ENCODE data around the gene RFX4.

The RFX4 gene

DNA sequence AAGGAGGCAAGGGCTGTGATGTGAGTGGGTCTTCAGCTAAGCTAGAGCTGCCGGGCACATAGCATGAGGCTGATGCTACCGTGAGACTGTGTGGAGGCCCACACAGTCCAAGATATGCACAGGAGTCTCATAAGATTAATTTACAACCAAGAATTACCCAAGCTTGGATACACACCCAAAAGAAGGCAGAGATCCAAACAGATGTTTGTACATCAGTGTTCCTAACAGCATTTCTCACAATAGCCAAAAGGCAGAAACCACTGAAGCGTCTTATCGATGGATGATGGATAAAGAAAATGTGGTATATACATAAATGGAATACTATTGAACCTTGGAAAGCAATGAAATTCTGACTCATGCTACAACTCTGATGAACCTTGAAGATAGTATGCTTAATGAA lies 150.9 kb downstream of the RFX4 start:
- peaks cover 2% of the 10 kb centered on the region for H3K9me3 Mint-ChIP-seq
- no peaks in the 10 kb centered on the region for H3K4me1 Mint-ChIP-seq
- peaks cover 4% of the 10 kb centered on the region for H3K27me3 Mint-ChIP-seq (ENCODE audit: low read depth)
- no peak overlapping the region for H3K27ac Mint-ChIP-seq
- no peaks in the 10 kb centered on the region for H3K36me3 Mint-ChIP-seq (ENCODE audit: low read depth)
- TF ChIP-seq, protein P1, sequence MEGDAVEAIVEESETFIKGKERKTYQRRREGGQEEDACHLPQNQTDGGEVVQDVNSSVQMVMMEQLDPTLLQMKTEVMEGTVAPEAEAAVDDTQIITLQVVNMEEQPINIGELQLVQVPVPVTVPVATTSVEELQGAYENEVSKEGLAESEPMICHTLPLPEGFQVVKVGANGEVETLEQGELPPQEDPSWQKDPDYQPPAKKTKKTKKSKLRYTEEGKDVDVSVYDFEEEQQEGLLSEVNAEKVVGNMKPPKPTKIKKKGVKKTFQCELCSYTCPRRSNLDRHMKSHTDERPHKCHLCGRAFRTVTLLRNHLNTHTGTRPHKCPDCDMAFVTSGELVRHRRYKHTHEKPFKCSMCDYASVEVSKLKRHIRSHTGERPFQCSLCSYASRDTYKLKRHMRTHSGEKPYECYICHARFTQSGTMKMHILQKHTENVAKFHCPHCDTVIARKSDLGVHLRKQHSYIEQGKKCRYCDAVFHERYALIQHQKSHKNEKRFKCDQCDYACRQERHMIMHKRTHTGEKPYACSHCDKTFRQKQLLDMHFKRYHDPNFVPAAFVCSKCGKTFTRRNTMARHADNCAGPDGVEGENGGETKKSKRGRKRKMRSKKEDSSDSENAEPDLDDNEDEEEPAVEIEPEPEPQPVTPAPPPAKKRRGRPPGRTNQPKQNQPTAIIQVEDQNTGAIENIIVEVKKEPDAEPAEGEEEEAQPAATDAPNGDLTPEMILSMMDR (IDR thresholded peaks at IDR 0.05; ENCODE audit: unreplicated experiment in 3 of 3) = no peak
- no peak overlapping the region for H3K4me3 Mint-ChIP-seq

DNA sequence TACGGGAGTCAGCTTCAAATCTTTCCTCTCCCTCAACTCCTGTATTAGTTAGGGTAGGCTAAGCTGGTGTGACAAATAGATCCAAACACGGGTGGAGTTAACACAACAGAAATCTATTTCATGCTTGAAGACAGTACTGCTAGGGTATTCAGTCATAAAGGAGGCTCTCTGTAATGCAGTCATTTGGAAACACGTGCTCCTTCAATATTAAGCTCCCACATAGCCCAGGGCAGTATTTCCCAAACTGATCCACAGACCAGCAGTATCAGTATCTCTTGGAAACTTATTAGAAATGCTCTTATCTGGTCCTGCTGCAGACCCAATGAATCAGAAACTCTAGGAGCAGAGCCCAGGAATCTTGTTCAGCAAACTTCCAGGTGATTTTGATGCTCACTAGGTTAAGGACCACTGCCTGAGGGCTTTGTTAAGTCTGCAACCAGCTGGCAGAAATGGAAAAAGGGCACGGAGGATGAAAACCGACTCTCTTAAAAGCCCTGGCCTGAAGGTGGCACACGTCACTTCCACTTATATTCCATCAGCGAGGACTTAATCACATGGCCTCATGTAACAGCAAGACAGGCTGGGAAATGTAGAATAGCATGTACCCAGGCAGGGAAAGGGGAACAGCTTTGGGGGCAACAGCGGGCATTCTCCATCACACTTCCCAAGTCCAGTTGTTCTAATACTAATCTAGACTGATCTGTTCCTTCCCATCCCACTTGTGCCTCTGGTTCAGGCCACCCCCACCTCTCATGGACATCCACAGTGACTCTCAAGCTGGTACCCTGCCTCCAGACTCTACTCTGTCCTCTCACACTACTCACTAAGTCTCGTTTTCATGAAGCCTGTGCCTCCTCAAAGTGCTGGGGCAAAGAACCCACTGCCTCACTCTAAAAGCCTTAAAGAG lies 153.5 kb downstream of the RFX4 start:
- H3K36me3 Mint-ChIP-seq (ENCODE audit: low read depth) = no peaks in the 10 kb centered on the region
- peaks cover 2% of the 10 kb centered on the region for H3K9me3 Mint-ChIP-seq

DNA sequence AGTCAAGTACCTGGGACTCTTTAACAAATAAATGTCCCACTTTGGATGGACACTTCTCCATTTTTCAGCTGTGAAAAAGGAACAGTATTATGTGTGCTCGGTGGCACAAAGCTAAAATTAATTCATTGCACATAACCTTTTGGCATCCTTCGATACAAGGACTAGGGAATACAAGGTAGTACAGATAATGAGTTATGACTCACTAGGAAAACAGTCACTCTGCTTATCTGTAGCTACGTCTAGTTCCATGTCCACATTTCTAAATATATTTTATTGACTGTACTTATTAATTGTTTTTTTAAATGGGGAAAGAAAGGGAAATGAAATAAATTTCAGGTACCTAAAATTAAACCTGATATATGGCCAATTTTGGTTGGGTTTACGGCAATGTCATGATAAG lies 156.5 kb downstream of the RFX4 start:
- TF ChIP-seq, protein P1 (IDR thresholded peaks at IDR 0.05; ENCODE audit: unreplicated experiment in 3 of 3) = no peak
- no peaks in the 10 kb centered on the region for H3K9me3 Mint-ChIP-seq
- H3K36me3 Mint-ChIP-seq (ENCODE audit: low read depth) = no peaks in the 10 kb centered on the region
- H3K27ac Mint-ChIP-seq = no peak overlapping the region
- H3K27me3 Mint-ChIP-seq (ENCODE audit: low read depth) = peaks cover 8% of the 10 kb centered on the region
- no peaks in the 10 kb centered on the region for H3K4me1 Mint-ChIP-seq
- no peak overlapping the region for H3K4me3 Mint-ChIP-seq

More for the DNA sequence above, 153.5 kb downstream of the RFX4 start:
- Mint-ChIP-seq H3K4me3 (no peak overlapping the region), H3K27me3 (ENCODE audit: low read depth) (peaks cover 4% of the 10 kb centered on the region), H3K4me1 (no peaks in the 10 kb centered on the region), H3K27ac (no peak overlapping the region)
- TF ChIP-seq, protein P1 (IDR thresholded peaks at IDR 0.05; ENCODE audit: unreplicated experiment in 3 of 3) = no peak

DNA sequence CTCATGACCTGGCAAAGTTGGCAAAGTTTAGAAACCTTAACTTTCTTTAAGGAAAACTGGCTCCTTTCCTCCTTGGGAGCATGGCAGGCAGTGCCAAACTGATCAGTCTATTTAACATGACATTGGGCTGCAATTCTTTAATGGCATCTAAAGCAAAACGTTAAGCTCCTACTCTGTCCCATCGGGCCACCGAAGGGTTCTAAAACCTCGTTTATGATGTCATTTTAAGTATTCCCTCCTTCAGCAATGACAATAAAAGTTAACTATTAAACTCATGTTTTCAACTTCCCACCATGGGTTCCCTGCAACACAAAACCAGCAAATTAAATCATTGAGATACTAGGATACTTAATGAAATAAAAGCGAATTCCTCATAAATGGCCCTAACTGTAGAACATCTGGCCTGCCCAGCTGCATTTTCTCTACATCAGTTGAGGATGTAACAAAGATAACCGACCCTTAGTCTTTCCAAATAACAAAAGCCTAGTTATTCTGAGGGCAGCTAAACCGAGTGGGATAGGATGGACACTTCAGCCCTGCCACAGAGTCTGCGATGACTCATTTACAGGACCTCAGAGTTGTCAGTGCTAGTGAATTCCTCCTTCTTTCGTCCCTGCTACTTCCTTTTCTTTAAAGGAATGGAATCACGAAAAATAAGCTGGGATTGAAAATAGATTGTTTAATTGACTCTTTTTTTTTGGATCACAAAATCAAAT lies 157.2 kb downstream of the RFX4 start:
- TF ChIP-seq, protein P1 (IDR thresholded peaks at IDR 0.05; ENCODE audit: unreplicated experiment in 3 of 3) = no peak
- no peaks in the 10 kb centered on the region for H3K36me3 Mint-ChIP-seq (ENCODE audit: low read depth)
- H3K27ac Mint-ChIP-seq = no peak overlapping the region
- H3K27me3 Mint-ChIP-seq (ENCODE audit: low read depth) = peaks cover 8% of the 10 kb centered on the region
- no peak overlapping the region for H3K4me3 Mint-ChIP-seq
- H3K9me3 Mint-ChIP-seq = no peaks in the 10 kb centered on the region
- no peaks in the 10 kb centered on the region for H3K4me1 Mint-ChIP-seq

DNA sequence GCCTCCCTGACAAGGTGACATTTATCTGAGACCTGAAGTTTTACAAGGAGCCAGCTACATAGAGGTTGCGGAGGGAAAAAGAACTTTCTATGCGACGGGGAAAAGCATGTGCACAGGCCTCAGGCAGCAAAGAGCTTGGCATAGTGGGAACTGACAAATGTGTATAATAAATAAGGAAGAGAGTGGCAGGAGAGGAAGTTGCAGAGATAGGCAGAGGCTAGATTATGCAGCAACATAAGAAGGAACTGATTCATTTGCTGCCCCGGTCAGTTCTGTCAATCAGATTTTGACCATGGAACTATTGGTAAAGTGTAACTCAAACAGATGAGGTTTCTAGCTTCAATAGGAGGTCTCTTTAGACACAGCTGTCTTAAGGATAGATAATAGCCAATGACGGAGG lies 158.0 kb downstream of the RFX4 start:
- Mint-ChIP-seq H3K9me3 (no peaks in the 10 kb centered on the region), H3K27me3 (ENCODE audit: low read depth) (peaks cover 8% of the 10 kb centered on the region), H3K27ac (no peak overlapping the region), H3K36me3 (ENCODE audit: low read depth) (no peaks in the 10 kb centered on the region), H3K4me3 (no peak overlapping the region), H3K4me1 (no peaks in the 10 kb centered on the region)
- TF ChIP-seq, protein P1 (IDR thresholded peaks at IDR 0.05; ENCODE audit: unreplicated experiment in 3 of 3) = no peak
